Thyroid gland (tissue), 4 donors: ENCODE data around the gene CAMK2G.

Source experiments
- POLR2A ChIP-seq, 2 donors: fragments of 450-650 bp; IDR thresholded peaks; one replicate each; pipeline ENCODE4 v1.6.1; 2017; ENCODE audit warnings: antibody characterized with exemption in 2 of 2, mild to moderate bottlenecking in 2 of 2, moderate library complexity in 1 of 2
- TF ChIP-seq, protein P1 (sequence below), 6 experiments: fragments of 200-600 bp in 3 of 6; fragments of 450-650 bp in 3 of 6; sonication (generic) in 3 of 6; IDR thresholded peaks; one replicate each; pipeline ENCODE4 v1.5.1; 2016 to 2019; ENCODE audit warnings: antibody characterized with exemption in 6 of 6, mild to moderate bottlenecking in 2 of 6, inconsistent platforms in 1 of 6, moderate library complexity in 1 of 6

DNA sequence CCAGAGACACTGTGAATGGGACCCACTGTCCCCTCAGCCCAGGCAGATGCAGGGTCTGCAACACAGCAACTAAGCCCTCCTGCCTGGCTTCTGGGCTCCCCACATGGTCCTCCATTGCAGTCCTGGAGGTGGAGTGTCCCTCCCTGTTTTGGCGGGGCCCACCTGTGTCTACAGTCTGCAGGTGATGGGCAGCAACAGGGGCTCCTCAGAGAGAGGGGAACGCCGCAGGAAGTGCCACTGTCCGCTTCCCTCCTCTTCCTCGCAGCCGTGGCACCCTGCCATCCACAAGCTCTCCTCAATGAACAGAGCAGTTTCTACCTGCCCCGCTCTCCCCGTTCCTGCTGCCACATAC, 9.3 kb downstream of the CAMK2G start:
- TF ChIP-seq, protein P1, sequence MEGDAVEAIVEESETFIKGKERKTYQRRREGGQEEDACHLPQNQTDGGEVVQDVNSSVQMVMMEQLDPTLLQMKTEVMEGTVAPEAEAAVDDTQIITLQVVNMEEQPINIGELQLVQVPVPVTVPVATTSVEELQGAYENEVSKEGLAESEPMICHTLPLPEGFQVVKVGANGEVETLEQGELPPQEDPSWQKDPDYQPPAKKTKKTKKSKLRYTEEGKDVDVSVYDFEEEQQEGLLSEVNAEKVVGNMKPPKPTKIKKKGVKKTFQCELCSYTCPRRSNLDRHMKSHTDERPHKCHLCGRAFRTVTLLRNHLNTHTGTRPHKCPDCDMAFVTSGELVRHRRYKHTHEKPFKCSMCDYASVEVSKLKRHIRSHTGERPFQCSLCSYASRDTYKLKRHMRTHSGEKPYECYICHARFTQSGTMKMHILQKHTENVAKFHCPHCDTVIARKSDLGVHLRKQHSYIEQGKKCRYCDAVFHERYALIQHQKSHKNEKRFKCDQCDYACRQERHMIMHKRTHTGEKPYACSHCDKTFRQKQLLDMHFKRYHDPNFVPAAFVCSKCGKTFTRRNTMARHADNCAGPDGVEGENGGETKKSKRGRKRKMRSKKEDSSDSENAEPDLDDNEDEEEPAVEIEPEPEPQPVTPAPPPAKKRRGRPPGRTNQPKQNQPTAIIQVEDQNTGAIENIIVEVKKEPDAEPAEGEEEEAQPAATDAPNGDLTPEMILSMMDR (IDR thresholded peaks at IDR 0.05) = no peak
- no peak for TF ChIP-seq POLR2A (IDR thresholded peaks at IDR 0.05)
